HG02610 (cell line): ENCODE measurements around the gene PPP2R1B.

Experiments used
- ATAC-seq: cut with Tn5 transposase; IDR thresholded peaks from one replicate; pipeline ENCODE4 v1.9.1; 2021; ENCODE audit warnings: mild to moderate bottlenecking, moderate library complexity; ENCODE audit not compliant: unreplicated experiment

The PPP2R1B gene

GRCh38 chr11:111765984-111766833, at the start of gene PPP2R1B:
Gene PPP2R1B (minus strand): TSS chr11:111766389. CDS start chr11:111766361, 28 bp downstream.
- peak; percentile 84 for ATAC-seq

- ATAC-seq = no peak
These were observed 49.3 kb upstream of the PPP2R1B start for GRCh38 chr11:111815489-111815888.

GRCh38 chr11:111814557-111815320, 48.5 kb upstream of the PPP2R1B start:
- ATAC-seq = no peak

GRCh38 chr11:111814106-111814505, 47.9 kb upstream of the PPP2R1B start:
- ATAC-seq = no peak

GRCh38 chr11:111812211-111812610, 46.0 kb upstream of the PPP2R1B start:
- ATAC-seq = no peak

- no peak for ATAC-seq
These were observed 45.3 kb upstream of the PPP2R1B start for GRCh38 chr11:111811445-111811844.

- ATAC-seq = no peak
These were observed 42.6 kb upstream of the PPP2R1B start for GRCh38 chr11:111808834-111809233.

DNA sequence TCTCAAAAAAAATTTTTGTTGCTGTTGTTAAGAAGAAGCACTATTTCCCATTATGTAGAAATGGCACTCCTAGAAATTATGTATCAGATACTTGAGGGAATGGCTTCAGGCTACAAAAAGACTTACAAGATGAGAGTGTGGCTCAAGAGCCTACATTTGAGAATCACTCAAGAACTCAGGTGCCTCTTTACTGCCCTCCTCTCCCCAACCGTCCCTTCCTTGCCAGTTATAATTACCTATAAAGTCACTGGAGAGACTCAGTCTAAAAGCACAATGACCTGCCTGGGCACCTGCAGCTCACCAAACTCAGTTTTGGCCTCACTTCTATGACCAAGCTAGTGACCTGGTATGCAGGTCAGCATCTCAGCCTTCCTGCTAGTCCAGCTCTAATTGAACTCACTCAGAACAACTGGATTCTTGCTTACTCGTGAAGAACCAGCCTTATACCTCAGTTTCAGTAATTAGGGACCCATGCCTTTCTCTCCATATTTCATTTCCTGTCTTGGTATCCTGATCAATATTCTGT, 41.9 kb upstream of the PPP2R1B start:
- ATAC-seq = no peak

DNA sequence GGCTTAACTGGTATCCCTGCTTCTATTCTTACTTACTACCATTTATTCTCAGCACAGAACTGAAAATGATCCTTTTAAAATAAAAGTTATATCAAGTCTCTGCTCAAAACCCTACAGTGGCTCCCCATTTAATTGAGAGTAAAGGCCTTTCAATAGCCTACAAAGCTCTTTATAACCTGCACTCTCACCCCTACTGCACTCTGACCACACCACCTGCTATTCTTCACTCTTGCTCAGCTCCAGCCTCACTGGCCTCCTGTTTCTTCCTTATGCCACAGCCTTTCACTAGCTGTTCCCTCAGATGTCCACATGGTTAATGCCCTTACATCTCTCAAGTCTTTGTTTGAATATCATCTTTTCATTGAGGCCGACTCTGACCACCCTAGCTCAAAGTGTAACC, 40.9 kb upstream of the PPP2R1B start:
- ATAC-seq = no peak

DNA sequence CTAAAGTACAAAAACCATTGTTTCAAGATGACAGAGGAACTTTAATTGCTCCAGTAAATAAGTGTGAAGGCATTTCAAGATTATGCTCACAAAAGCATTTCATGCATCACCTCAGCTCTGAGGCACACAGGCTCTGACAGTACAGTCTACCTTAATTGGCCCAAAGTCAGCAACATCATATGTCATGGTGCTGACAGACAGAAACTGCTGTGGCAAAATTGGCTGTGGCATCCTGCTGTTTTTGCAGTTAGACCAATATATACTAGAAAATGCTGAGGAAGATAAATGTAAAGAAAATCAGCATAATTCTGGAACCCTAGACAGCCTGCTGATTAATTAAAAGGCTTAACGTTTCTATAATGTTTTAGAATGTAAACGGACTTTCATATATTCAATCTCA, 34.9 kb upstream of the PPP2R1B start:
- ATAC-seq = no peak

GRCh38 chr11:111798279-111798678, 32.1 kb upstream of the PPP2R1B start:
- no peak for ATAC-seq

- peak; percentile 43 for ATAC-seq
These were observed 31.0 kb upstream of the PPP2R1B start for GRCh38 chr11:111797145-111797581.

DNA sequence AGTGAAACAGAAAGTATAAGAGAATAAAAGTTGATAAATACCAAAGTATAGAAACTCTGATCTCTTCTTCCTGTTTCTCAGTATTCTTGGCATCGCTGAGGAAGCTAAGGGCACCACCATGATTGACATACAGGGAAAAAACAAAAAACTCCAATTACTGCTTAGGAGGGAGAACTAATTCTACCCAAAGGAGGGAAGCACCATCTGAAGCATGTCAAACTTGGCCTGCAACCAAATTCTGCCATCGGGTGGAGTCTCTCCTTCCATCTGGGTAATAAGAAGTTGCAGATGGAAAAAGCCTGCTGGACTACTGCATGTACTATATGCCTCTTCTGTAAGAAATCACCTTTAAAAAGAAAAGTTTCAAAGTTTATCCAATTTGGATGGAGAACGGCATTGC, 30.5 kb upstream of the PPP2R1B start:
- ATAC-seq = no peak

DNA sequence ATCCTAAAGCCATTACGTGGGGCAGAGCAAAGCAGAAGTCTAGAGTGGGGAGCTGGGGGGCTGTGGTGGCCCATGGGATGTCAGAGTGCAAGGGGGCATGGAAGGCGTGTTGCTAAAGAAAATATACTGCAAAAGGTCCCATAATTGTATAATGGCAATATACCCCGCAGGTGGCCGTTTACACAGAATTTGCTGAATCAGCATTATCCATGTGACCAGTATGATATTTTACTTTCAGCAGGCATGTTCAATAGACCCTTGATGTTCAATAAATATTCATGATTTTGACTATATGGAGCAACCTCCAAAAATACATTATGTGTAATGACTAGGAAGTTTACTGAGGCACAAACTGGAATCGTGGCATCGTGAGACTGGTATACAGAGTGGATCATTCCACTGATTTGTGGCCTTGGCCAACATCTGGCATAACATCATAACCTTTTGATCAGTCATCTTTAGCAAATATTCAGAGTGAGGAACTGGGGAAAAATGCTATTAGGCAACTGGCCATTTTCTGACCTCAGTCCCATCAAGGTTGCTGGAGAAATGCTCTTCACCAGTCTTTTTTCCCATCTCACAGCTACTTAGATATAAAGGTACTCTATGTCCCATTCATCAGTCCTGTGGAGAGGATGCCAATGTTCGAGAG, 29.3 kb upstream of the PPP2R1B start:
- no peak for ATAC-seq

DNA sequence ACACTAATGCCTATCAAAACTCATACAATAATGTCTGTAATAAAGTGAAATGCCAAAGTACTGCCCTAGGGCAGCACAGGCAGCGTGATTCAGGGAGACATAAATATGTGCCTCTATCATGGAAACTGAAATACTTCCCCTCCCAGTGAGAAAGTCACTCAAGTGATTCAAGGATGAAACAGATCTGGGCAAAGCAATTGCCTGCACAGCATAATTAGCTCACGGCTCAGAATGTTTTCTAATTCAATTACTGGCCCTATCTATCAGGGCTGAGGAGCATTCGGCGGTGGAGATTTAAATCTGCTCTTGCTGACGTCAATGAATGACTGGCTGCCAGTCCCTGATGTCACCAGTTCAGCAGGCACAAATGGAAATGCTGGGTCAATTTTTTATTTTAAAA, 27.7 kb upstream of the PPP2R1B start:
- no peak for ATAC-seq

- no peak for ATAC-seq
These were observed 26.8 kb upstream of the PPP2R1B start for GRCh38 chr11:111792955-111793500.

- ATAC-seq = no peak
These were observed 26.1 kb upstream of the PPP2R1B start for GRCh38 chr11:111792314-111792713.

GRCh38 chr11:111788464-111788863, 22.3 kb upstream of the PPP2R1B start:
- no peak for ATAC-seq

- no peak for ATAC-seq
These were observed 21.9 kb upstream of the PPP2R1B start for GRCh38 chr11:111788051-111788450.

DNA sequence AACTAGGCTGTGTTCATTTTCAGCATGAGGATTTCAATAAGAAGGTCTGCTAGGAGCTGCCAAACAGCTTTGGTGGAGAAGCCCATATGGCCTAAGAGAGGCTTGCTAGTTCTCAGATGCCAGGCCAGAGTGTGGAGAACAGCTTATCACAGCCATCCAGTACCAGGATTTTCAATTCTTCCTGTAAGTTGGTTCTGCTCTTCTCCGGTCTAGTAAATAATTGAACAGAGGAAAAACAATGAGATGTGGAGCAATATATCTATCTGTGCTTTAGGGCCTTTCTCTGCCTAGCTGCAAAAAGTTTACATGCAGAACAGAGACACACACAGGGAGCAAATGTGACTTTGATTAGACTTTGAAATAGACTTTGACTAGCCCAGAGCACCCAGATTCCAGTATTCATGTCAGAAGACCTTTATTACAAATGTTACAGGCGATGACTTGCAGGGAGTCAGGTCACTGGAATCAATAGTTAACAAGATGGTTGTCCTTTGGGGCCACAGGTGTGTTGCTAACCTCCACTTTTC, 19.8 kb upstream of the PPP2R1B start:
- no peak for ATAC-seq

- no peak for ATAC-seq
These were observed 18.9 kb upstream of the PPP2R1B start for GRCh38 chr11:111785076-111785475.
